Choroid plexus epithelial cell (primary cell): ENCODE data around the gene ASIC2.

Experiments
- DNase-seq: peaks from one replicate; pipeline ENCODE4 v3.0.0-alpha.2; 2010; ENCODE audit warnings: low read depth
- H3K4me3 ChIP-seq: 2 replicates; pipeline ENCODE4 v1.5.1; 2011; ENCODE audit warnings: low read depth, mild to moderate bottlenecking, control low read depth, low read length, moderate library complexity
- CTCF ChIP-seq: conservative IDR thresholded peaks from 2 replicates; pipeline ENCODE4 v1.5.1; 2011; ENCODE audit warnings: low read depth, mild to moderate bottlenecking, control low read depth, inconsistent platforms, low read length, moderate library complexity

Gene ASIC2

GRCh38 chr17:33137426-33137825, 155.7 kb downstream of the ASIC2 start:
- no peak for TF ChIP-seq CTCF
- DNase-seq, result no peak

GRCh38 chr17:33135691-33136090, 157.4 kb downstream of the ASIC2 start:
- no peak for TF ChIP-seq CTCF
- H3K4me3 ChIP-seq, result no peak overlapping the region
- DNase-seq, result no peak

More at GRCh38 chr17:33137426-33137825, 155.7 kb downstream of the ASIC2 start:
- no peak overlapping the region for H3K4me3 ChIP-seq

GRCh38 chr17:33131620-33132019, 161.5 kb downstream of the ASIC2 start:
- H3K4me3 ChIP-seq, result no peak overlapping the region
- DNase-seq, result no peak
- TF ChIP-seq CTCF, result no peak

- no peak for TF ChIP-seq CTCF
- no peak for DNase-seq
- no peak overlapping the region for H3K4me3 ChIP-seq
These were observed 165.4 kb downstream of the ASIC2 start for GRCh38 chr17:33127706-33128105.

GRCh38 chr17:33126086-33126485, 167.0 kb downstream of the ASIC2 start:
- DNase-seq, result no peak
- TF ChIP-seq CTCF, result no peak
- H3K4me3 ChIP-seq, result no peak overlapping the region

GRCh38 chr17:33125552-33125950, 167.5 kb downstream of the ASIC2 start:
- no peak overlapping the region for H3K4me3 ChIP-seq

More at GRCh38 chr17:33125552-33125950, 167.5 kb downstream of the ASIC2 start:
- no peak for DNase-seq
- no peak for TF ChIP-seq CTCF
